HG03108 (cell line): Measurements from ENCODE around the gene PLA2G10.
A peak's percentile ranks its signal among the peaks of the same experiment; 100 is the strongest.
"Not testable (repeated sequence)": the region's sequence is repeated elsewhere in the genome, so short reads cannot be mapped to it uniquely, and the experiment has no call there.

Experiments used
- ATAC-seq: cut with Tn5 transposase; IDR thresholded peaks from one replicate; pipeline ENCODE4 v1.9.1; 2021; ENCODE audit warnings: moderate library complexity; ENCODE audit not compliant: unreplicated experiment

PLA2G10 gene, protein sequence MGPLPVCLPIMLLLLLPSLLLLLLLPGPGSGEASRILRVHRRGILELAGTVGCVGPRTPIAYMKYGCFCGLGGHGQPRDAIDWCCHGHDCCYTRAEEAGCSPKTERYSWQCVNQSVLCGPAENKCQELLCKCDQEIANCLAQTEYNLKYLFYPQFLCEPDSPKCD

DNA sequence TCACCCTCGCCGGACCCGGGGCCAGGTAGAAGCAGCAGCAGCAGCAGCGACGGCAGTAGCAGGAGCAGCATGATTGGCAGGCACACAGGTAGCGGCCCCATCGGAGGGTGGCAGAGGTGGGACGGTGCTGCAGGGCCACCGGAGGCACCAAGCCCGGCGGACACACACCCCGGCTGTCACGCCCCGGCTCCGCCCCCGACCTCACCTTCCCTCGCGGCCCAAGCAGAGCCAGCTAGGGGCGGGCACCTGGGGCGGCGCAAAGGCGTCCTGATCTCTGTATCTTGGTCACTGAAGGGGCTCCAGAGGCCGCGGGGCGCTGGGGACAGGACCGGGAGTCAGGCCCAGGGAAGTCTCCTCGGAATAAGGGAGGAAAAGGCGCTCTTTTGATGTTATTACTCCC, at the start of gene PLA2G10:
TSS of gene PLA2G10 (minus strand) at position 180 of the 400 bp plus-strand sequence. CDS start at position 101, 79 bp downstream.
- ATAC-seq = not testable (repeated sequence)

DNA sequence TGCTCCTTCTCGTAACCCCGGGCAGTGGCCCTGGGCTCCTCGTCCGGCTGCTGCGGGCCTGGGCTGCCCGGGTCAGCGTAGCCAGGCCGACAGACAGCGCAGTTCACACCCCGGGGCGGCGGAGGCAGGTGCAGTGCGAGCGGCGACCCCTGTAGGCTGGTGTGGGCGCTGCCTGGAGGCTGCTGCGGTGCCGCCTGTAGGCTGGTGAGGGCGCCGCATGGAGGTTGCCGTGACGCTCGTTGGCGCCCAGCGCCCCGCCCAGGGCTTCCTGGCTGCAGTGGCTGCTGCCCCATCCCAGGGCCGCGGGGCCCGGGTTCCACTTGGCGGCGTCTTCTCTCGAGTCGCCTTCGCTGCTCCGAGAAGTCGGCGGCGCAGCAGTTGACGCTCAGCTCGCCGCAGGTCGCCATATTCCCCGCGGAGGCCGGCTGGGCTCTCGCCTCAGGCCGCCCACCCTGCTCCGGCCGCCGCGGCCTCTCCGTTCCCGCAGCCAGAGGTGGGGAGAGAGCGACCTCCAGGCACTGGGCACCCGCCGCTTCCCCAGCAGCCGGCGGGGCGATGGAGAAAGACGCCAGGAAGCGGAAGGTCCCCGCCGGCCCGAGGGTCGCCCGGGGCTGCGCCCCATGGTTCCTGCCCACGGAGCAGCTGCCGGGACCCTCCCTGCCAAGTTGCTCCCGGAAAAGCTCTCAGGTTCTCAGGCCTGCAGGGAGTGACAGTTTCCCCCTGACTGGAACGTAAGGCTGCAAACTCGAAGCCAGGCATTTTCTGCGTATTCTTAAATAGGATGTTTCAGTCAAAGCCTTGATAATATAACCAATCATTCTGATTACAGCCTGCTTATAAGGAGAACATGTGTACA, 48.4 kb upstream of the PLA2G10 start, which contains the start of gene NPIPA2:
TSS of gene NPIPA2 (plus strand) at position 261 of the 856 bp plus-strand sequence. CDS start 5,533 bp downstream, outside the sequence.
- ATAC-seq = peak; percentile 99

DNA sequence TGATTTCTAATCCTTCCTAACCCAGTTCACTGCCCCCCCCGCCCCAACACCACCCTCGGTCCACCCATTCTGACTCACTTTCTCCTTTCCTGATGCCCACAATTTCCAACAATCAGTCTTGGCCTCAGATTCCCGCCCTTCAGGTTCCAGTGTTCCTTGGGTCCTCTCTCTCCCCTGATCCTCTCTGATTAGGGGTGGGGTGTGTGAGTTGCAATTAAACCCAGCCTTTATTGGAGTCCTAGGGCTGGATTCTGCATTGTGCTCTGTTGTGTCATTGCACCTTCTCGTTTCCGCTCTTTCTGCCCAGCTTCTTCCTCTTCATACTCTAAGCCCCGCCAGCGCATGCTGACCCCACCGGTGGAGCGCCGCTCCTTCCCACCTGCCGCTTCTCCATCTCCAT, 47.7 kb upstream of the PLA2G10 start:
- peak; percentile 3 for ATAC-seq

DNA sequence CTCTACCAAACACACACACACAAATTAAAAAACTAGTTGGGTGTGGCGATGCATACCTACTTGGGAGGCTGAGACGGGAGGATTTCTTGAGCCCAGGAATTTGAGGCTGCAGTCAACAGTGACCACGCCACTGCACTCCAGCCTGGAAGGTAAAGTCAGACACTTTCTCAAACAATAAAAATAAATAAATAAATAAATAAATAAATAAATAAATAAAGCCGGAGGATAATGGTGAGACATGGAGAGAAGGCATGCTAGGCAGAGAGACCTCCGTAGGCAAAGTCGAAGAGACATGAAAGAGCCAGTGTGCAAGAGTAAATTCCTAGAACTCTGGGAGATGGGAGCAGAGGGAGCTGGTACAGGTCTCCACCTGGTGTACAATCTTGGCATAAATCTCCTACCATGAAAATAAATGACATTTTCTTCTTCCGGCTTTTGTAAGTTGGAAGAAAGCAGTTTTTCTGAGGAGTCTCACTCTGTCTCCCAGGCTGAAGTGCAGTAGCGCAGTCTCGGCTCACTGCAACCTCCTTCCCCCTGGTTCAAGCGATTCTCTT, 46.8 kb upstream of the PLA2G10 start:
- ATAC-seq = not testable (repeated sequence)

DNA sequence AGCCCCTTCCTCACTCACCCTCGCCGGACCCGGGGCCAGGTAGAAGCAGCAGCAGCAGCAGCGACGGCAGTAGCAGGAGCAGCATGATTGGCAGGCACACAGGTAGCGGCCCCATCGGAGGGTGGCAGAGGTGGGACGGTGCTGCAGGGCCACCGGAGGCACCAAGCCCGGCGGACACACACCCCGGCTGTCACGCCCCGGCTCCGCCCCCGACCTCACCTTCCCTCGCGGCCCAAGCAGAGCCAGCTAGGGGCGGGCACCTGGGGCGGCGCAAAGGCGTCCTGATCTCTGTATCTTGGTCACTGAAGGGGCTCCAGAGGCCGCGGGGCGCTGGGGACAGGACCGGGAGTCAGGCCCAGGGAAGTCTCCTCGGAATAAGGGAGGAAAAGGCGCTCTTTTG, 39.1 kb upstream of the PLA2G10 start:
- not testable (repeated sequence) for ATAC-seq

DNA sequence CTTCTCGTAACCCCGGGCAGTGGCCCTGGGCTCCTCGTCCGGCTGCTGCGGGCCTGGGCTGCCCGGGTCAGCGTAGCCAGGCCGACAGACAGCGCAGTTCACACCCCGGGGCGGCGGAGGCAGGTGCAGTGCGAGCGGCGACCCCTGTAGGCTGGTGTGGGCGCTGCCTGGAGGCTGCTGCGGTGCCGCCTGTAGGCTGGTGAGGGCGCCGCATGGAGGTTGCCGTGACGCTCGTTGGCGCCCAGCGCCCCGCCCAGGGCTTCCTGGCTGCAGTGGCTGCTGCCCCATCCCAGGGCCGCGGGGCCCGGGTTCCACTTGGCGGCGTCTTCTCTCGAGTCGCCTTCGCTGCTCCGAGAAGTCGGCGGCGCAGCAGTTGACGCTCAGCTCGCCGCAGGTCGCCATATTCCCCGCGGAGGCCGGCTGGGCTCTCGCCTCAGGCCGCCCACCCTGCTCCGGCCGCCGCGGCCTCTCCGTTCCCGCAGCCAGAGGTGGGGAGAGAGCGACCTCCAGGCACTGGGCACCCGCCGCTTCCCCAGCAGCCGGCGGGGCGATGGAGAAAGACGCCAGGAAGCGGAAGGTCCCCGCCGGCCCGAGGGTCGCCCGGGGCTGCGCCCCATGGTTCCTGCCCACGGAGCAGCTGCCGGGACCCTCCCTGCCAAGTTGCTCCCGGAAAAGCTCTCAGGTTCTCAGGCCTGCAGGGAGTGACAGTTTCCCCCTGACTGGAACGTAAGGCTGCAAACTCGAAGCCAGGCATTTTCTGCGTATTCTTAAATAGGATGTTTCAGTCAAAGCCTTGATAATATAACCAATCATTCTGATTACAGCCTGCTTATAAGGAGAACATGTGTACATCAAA, 9.3 kb upstream of the PLA2G10 start, which contains the start of gene NPIPA3:
TSS of gene NPIPA3 (plus strand) at position 256 of the 856 bp plus-strand sequence. CDS start 5,533 bp downstream, outside the sequence.
- peak; percentile 99 for ATAC-seq

DNA sequence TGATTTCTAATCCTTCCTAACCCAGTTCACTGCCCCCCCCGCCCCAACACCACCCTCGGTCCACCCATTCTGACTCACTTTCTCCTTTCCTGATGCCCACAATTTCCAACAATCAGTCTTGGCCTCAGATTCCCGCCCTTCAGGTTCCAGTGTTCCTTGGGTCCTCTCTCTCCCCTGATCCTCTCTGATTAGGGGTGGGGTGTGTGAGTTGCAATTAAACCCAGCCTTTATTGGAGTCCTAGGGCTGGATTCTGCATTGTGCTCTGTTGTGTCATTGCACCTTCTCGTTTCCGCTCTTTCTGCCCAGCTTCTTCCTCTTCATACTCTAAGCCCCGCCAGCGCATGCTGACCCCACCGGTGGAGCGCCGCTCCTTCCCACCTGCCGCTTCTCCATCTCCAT, 8.6 kb upstream of the PLA2G10 start:
- not testable (repeated sequence) for ATAC-seq

DNA sequence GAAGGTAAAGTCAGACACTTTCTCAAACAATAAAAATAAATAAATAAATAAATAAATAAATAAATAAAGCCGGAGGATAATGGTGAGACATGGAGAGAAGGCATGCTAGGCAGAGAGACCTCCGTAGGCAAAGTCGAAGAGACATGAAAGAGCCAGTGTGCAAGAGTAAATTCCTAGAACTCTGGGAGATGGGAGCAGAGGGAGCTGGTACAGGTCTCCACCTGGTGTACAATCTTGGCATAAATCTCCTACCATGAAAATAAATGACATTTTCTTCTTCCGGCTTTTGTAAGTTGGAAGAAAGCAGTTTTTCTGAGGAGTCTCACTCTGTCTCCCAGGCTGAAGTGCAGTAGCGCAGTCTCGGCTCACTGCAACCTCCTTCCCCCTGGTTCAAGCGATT, 7.8 kb upstream of the PLA2G10 start:
- not testable (repeated sequence) for ATAC-seq

DNA sequence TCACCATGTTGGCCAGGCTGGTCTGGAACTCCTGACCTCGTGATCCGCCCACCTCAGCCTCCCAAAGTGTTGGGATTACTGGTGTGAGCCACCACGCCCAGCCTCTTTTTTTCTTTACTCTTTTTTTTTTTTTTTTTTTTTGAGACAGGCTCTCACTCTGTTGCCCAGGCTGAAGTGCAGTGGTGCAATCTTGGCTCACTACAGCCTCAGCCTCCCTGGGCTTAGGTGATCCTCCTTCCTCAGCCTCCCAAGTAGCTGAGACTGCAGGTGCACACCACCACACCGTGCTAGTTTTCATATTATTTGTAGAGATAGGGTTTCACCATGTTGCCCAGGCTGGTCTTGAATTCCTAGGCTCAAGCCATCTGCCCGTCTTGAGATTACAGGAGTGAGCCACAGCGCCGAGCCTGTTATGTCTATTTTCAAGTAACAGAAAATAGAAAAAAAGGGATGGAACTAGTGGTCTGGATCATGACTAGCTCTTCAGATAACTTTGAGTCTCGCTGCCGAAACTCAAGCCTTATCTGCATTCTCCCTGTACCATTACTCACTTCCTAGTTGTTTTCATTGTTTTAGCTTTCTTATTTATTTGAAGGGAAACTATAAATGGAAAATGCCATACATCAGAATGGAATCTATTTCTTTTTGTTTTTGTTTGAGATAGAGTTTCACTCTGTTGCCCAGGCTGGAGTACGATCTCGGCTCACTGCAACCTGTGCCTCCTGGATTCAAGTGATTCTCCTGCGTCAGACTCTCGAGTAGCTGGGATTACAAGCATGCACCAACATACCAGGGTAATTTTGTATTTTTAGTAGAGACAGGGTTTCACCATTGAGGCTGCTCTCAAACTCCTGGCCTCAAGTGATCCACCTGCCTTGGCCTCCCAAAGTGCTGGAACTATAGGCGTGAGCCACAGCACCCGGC, 8.0 kb downstream of the PLA2G10 start:
- not testable (repeated sequence) for ATAC-seq

DNA sequence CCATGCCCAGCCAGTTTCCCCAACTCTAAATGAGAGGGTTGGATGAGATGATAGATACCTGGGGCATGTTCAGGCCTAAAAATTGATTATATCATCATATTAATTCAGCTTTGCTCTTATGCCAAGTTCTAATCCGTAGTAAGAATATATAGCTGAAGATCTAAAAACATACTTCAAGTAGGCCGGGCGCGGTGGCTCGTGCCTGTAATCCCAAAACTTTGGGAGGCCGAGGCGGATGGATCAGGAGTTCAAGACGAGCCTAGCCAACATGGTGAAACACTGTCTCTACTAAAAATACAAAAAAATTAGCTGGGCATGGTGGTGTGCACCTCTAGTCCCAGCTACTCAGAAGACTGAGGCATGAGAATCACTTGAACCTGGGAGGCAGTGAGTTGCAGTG, 12.0 kb downstream of the PLA2G10 start:
- no peak for ATAC-seq

DNA sequence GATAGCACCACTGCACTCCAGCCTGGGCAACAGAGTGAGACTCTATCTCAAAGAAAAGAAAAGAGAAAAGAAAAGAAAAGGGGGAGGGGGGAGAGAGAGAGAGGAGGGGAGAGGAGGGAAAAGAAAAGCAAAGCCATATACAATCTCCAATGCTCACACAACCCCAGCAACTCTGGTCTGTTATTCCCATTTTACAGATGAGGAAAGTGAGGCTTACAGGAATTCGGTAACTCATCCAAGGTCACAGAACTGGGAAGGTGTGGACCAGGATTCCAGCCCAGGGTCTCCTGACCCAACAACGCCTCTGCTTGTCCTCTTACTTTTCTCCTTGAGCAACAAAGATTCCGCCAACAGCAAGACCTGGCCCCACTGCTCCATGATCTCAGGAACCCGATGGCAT, 13.0 kb downstream of the PLA2G10 start:
- ATAC-seq = no peak

DNA sequence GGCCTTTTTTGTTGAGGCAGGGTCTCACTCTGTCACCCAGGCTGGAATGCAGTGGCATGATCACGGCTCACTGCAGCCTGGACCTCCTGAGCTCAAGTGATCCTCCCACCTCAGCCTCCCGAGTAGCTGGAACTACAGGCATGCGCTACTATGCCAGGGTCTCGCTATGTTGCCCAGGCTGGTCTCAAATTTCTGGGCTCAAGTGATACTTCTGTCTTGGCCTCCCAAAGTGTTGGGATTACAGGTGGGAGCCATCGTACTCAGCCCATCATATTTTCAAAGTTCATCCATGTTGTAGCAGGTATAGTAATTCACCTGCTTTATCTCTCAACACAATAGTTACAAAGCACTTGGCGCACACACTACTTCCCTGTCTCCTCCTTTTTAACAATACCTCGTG, 13.7 kb downstream of the PLA2G10 start:
- not testable (repeated sequence) for ATAC-seq

DNA sequence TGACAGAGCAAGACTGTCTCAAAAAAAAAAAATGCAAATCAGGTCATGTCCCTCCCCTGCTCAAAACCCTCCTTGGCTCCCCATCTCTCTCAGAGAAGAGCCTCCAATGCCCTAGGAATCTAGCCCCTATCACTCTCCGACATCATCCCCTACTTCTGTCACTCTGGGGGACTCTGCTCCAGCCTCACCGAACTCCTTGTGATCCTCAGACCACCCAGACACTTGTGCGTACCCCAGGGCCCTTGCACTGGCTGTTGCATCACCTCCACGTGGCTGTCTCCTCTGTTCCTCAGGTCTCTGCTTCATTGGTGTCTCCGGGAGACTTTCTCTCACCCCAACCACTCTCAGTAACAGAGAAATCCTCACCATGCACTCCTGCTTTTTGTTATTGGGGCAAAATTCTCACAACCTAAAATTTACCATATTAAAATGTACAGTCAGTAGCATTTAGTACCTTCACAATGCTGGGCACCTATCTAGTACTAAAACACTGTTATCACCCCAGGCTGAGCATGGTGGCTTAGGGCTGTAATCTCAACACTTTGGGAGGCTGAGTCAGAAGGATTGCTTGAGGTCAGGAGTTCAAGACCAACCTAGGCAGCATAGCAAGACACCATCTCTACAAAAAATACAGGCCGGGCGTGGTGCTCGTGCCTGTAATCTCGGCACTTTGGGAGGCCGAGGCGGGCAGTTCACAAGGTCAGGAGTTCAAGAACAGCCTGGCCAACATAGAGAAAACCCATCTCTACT, 15.2 kb downstream of the PLA2G10 start:
- ATAC-seq = no peak

DNA sequence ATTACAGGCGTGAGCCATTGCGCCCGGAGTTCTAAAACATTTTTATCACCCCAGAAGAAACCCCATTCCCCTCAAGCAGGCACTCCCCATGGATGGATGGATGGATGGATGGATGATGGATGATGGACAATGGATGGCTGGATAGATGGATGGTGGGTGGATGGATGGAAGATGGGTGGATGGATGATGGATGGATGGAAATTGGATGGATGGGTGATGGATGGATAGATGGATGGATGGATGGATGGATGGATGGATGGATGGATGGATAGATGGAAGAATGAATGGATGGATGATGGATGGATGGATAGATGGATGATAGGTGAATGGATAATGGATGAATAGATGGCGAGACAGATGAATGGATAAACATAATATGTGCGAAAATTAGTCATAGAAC, 16.5 kb downstream of the PLA2G10 start:
- ATAC-seq = no peak

DNA sequence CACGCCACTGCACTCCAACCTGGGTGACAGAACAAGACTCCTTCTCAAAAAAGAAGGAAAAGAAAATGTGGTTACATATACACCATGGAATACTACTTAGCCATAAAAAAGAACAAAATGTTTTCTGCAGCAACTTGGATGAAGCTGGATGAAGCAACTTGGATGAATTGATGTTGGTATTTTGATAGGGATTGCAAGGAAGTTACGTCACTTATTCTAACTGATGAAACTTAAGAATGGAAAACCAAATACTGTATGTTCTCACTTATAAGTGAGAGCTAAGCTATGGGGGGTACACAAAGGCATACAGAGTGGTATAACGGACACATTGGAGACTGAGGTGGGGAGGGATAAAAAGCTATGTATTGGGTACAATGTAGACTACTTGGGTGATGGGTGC, 17.5 kb downstream of the PLA2G10 start:
- ATAC-seq = no peak

DNA sequence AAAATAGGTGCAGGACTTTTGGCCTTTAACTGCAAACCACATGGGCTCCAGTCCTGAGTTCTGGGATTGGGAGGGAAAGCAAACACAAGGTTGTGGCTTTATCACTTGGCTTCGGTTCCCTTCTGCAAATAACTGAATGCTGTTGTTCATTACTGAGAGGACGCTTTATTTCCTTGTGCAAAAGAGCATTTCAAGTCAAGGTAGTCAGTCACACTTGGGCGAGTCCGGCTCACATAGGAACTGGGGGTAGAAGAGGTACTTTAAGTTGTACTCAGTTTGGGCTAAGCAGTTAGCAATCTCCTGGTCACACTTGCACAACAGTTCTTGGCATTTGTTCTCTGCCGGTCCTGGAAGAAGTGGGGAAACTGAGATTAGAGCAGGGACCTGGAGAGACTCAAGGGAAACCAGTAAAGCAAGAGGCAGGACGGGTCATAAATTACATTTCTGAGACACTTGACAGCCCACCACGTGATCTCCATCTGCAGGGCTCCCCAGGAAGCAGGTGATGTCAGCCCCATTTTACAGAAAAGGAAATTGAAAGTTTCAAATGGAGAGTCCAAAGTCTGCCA, 21.6 kb downstream of the PLA2G10 start:
- ATAC-seq = peak; percentile 54

DNA sequence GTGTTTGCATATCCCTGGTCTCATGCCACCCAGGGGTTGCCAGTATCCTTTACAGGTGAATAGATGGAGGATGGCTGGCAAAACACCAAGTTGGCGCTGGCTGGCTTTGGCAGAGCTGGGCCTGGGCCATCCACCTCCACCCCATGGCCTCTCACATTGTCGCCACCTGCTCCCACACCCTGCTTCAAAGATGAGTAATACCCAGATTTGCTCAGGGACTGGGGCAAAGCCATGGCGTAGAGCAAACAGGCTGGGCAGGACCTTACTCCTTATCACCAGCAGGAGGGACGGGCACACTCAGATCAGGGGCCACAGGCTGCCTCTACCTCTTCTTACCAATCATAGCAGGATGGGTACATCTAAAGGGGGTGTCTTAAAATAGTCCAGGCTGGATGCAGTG, 24.3 kb downstream of the PLA2G10 start:
- no peak for ATAC-seq

DNA sequence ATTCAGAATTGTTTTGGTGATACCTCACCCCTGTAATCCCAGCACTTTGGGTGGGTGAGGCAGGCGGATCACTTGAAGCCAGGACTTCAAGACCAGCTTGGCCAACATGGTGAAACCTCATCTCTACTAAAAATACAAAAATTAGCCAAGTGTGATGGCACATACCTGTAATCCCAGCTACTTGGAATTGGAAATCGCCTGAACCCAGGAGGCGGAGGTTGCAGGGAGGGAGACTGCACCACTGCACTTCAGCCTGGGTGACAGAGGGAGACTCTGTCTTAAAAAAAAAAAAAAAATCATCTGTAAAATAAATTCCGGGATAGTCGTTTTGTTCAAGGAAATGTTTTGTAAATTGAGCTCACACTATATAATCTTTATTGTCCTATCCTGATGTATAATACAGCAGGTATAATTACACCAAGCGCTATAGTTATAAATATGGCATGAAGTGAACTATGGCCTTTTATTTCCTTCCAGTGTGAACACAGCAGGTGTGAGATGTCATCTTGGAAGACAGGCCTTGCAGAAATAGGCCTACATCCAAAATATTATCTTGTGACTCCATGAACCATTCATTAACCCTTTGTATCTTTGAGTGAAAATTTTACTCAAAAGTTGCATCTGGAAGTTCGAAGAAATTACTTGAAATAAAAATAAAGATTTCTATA, 25.4 kb downstream of the PLA2G10 start:
- ATAC-seq = no peak
